Suppressor macrophage treated with lipopolysaccharide for 4 hours (primary cell): ENCODE results near the gene RHOC.

Source experiments
- DNase-seq: peaks from one replicate; pipeline ENCODE4 v3.0.0-alpha.2; 2020

The RHOC gene

DNA sequence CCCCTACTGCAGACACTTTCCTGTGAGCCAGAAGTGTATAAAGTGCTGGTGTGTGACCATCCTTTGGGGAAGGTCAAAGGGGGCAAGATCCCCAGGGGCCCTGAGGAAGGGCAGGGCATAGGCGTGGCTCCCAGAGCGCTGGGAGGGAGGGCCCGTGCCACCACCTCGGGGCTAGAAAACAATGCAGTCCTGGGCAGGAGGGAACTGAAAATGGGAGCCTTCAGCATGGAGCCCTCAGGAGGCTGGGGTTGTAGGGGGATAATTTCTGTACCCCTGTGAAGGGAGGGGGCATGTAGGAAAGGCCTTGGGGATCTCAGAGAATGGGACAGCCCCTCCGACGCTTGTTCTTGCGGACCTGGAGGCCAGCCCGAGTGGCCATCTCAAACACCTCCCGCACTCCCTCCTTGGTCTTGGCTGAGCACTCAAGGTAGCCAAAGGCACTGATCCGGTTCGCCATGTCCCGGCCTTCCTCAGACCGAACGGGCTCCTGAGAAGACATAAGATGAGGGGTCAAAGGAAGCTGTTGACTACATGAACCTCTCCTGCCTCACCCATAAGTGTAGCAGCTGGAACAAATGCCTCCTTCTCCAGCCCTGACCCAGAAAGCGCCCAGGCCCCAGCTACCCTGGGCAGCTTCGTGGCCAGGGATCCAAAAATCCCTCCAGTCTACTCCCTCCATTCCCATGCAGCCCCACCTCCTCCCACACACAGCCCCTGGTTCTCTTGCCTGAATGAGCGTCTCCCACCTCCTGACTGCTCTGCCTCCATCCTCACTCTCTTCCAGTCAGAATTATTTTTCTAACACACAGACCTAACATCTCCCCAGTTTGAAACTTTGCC is 5.5 kb downstream of the RHOC start:
- no peak for DNase-seq

DNA sequence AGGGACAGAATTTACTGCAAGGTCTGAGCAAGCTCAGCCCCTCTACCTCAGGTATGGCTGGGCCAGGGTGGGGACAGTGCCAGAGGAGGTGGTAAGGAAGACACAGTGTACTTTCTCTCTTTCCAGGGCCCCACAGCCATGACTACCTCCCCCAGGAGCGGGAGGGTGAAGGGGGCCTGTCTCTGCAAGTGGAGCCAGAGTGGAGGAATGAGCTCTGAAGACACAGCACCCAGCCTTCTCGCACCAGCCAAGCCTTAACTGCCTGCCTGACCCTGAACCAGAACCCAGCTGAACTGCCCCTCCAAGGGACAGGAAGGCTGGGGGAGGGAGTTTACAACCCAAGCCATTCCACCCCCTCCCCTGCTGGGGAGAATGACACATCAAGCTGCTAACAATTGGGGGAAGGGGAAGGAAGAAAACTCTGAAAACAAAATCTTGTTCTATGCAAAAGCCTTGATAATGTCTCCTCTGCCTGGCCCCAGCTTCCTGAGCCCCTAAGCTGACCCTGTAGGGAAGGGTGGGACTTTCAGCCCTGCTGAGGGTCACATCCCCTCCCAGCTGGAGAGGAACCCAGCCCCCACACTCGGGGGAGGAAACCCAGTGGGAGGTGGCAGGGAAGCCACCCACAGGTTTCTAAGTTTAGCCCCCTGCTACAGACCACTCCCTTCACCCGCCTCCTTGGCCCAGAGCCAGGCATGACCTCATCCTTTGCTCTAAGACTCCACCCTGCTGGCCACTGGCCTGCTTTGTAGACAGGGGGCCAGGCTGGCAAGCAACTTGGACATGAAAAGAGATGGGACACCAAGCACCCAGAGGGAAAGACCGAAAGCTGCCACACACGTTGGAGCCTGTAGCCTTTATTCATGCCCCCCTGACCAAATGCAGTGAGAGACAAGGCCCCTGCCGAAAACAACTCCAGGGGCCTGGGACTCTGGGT is 6.4 kb downstream of the RHOC start:
- peak; percentile 83 for DNase-seq

DNA sequence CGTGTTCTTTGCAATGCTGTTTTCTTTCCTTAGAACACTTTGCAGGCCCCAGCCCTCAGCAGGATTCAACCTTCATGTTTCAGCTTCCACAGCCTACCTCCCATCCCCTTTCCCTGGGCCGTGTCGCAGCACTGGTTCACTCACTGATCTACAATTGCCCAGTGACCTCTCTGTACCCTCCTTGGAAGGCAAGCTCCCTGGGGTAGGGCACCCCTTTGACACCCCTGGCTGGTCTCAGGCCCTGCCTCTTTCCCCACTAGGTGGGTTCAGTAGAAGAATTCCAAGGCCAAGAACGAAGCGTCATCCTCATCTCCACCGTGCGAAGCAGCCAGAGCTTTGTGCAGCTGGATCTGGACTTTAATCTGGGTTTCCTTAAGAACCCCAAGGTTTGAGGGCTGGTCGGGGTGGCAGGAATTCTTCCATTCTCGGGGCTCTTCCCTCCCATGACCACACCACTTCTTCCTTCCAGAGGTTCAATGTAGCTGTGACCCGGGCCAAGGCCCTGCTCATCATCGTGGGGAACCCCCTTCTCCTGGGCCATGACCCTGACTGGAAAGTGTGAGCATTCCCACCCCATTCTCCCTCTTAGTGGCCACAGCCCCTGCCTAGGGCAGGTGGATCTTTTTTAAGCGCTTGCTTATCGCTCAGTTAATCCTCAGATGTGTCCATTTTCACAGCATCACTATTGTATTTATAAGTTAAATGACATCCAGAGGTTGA is 7.3 kb downstream of the RHOC start:
- DNase-seq: no peak

DNA sequence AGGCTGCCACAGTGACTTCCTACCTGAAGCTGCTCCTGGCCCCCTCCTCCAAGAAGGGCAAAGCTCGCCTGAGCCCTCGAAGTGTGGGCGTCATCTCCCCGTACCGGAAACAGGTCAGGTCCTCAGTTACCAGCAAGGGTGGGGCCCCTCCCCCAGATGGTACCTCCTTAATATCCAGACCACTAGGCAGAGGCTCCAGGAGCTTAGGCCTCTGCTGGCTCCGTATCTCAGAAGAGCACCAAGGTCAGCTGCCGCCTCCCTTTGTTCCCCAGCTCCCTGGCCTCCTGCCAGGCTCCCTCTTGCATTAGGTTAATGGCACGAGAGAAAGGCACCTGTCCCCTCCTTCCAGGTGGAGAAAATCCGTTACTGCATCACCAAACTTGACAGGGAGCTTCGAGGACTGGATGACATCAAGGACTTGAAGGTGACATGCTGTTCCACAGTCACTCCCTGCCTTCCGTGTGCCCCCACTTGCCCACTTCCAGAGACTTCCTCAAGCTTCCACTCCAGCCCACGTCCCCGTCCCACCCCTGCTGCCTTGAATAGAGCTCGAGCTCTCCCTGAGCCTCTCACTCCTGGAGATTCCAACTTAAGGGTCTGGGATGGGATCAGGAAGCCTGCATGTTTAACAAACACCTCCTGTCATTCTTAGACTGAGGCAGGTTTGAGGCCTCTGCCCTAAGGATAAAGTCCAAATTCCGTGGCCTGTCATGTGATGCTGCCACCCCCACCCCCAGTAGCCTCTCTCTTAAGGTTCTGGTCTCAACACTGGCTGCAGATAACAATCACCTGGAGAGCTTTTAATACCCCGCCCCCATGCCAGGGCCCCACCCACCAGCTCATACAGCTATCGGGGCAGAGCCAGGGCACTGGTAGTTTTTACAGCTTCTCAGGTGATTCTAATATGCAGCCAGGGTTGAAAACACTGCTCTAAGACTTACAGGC is 8.3 kb downstream of the RHOC start:
- DNase-seq: no peak

DNA sequence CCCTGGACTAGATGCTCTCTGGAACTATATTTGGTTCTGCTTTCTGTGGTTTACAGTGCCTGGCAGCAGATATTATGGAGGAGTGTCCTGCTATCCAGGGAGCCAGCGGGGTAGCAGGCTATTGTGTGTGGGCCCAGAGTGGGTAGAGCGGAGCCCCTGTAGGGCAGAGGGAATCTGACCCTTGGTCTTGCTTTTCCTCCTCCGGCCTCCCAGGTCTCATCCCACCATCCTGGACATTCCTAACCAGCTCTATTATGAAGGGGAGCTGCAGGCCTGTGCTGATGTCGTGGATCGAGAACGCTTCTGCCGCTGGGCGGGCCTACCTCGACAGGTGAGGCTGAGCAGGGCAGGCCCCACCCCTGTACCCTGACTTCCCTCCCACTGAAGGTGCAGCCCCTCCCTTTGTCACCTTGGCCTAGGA is 9.1 kb downstream of the RHOC start:
- no peak for DNase-seq

DNA sequence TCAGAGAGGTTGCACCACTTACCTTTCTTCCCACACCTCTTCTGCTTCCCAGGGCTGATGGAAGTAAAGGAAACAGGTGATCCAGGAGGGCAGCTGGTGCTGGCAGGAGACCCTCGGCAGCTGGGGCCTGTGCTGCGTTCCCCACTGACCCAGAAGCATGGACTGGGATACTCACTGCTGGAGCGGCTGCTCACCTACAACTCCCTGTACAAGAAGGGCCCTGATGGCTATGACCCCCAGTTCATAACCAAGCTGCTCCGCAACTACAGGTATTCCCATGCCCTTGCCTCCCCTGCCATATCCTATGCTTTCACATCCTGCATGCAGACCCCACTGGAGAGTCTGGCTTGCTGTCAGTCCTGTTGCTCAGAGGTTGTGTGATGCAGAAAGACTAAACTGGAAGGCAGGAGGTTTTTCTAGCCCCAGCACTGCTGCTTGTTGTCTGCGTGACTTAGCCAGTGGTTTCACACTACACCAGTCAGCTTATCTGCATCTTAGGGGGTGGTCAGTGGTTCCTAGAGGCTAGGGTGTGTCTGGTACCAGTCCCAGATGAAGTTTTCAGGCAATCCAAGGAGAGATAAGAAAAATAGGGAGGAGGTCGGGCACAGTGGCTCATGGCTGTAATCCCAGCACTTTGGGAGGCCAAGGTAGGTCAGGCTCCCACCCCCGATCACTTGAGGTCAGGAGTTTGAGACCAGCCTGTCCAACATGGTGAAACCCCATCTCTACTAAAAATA is 10.2 kb downstream of the RHOC start:
- DNase-seq: no peak

DNA sequence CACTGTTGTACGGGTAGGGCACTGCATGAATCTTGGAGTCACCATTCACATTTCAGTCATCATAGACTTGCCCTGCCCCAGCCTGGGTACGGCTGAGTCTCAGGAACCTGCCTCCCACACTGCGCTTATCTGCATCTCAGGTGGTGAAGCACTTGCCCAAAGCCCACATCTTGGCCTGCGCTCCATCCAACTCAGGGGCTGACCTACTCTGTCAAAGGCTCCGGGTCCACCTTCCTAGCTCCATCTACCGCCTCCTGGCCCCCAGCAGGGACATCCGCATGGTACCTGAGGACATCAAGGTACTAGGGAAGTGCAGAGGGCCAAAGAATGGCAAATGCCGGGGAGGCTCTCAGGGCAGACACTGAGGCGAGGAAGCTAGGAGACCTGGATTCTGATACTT is 11.7 kb downstream of the RHOC start:
- DNase-seq: no peak

DNA sequence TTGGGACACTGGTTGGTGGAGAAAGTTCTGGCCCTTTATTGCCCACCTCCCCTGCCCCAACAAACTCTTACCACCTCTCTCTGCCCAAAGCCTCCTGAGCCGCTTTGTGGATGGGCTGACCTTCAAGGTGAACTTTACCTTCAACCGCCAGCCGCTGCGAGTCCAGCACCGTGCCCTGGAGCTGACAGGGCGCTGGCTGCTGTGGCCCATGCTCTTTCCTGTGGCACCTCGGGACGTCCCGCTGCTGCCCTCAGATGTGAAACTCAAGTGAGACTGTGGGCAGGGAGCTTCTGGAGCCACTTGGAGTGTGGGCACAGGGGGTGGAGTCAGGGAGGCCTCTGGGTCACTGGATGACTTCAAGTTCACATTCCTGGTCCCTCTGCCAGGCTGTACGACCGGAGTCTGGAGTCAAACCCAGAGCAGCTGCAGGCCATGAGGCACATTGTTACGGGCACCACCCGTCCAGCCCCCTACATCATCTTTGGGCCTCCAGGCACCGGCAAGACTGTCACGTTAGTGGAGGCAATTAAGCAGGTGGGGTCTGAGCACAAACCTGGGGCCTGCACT is 12.5 kb downstream of the RHOC start:
- DNase-seq: no peak

DNA sequence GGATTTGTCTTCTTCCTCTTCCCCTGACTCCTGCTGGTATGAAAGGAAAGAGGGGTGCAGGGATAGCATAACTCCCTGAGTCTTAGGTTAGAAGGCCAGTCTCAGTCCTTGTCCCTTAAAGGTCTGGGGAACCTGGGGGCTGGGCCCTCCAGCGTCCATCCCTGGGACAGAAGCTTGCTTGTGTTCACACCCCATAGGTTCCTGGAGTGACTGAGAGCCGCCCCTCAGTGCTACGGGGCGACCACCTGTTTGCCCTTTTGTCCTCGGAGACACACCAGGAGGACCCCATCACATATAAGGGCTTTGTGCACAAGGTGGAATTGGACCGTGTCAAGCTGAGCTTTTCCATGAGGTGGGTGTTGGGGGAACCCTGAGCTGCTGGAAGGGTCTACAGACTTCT is 13.1 kb downstream of the RHOC start:
- DNase-seq: no peak

DNA sequence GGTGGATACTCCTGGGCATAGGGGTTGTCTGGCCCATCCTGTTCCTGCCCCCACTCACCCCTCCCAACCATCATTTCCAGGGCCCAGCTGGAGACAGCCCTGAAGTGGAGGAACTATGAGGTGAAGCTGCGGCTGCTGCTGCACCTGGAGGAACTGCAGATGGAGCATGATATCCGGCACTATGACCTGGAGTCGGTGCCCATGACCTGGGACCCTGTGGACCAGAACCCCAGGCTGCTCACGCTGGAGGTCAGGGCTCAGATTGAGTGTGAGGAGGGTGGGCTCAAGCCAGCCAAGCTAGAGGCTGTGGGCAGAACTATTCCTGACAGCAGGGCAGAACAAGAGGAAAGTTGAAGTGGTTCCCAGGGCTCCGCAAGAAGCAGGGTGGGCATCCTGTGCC is 14.2 kb downstream of the RHOC start:
- DNase-seq: no peak

DNA sequence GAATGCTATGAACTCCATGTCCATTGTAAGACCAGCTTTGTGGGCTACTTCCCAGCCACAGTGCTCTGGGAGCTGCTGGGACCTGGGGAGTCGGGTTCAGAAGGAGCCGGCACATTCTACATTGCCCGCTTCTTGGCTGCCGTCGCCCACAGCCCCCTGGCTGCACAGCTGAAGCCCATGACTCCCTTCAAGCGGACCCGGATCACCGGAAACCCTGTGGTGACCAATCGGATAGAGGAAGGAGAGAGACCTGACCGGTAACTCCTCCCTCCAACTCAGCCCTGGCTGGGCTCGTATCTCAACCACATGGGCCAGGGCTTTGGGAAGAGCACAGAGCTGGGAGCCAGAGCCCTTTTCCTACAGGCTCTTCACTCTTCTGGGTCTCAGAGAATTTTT is 17.1 kb downstream of the RHOC start:
- DNase-seq: no peak

DNA sequence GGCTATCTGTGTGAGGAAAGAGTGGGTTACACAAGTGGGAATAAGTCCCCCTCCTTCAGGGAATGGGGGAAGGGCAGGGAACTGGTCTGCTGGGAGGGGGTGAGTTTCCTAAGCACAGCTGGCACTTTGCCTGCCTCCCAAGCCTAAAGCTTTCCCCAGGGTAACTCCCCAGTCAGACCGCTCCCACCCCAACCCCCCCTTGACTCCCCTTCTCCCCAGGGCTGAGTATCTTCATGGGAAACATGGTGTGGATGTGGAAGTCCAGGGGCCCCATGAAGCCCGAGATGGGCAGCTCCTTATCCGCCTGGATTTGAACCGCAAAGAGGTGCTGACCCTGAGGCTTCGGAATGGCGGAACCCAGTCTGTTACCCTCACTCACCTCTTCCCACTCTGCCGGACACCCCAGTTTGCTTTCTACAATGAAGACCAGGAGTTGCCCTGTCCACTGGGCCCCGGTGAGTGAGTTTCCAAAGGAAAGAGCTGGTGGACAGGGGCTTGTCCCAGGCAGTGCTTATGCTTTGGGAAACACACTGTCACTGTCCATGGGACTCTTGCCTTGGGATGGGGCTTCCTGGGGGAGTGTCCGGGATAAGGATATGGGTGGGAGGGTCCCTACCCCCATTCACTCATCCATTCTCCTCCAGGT is 17.6 kb downstream of the RHOC start:
- no peak for DNase-seq

DNA sequence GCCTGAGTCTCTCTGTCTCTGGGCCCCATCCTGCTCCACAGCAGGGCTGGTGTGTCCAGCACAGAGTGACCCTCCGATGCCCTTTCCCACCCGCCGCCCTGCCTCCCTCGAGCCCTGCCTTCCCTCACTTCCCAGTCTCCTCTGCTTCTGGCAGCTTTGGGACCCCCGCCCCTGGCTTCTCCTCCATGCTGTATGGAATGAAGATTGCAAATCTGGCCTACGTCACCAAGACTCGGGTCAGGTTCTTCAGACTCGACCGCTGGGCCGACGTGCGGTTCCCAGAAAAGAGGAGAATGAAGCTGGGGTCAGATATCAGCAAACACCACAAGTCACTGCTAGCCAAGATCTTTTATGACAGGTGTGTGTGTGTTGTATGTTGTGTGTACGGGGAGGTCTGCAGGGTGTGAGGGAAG is 18.1 kb downstream of the RHOC start:
- no peak for DNase-seq

DNA sequence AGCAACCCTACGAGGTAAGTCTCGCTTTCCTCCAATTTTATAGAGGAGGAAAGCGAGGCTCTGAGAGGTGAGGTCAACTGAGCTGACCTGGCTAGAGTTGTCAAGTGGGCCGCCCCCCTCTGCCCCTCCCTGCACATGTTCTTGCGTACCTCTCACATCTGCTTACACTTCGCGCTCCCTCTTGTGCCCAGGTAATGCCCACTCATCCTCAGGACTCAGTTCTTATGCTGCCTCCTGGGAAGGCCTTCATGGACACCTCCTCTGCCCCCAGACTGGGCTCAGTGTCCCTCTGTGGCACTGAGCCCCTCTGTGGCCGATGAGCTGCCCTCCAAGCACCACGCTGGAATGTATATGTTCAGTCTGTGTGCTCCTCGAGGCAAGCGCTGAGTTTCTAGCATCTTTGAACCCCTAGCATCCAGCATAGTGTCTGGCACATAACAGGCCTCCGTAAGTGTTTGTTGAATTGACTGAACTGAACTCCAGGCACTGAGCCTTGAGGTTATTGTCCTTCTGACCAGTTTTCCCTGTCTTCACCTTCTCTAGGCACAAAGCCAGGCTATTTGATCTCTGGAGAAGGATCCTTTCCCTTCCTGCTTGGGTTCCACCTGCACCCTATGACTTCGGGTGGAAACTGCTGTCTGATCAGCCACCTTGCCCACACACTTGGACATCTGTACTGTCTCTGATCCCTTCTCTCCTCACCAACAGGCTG is 19.0 kb downstream of the RHOC start:
- DNase-seq: no peak

DNA sequence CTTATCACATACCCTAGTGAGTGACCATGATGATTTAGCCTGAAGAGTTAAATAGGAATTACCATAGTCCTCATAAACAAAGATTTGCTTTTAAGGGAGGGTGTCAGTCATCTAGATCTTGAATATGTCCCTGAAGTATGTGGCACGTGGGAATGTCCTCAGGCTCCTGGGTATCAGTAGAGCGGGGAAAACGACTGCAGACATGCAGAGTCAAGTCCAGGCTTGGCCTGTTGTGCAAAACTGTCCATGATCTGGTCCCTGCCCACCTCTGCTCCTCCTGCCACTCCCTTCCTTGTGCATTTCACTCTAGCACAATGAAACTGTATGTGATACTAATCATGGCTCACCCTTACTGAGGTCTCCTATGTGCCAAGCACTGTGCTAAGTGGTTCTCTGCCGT is 19.6 kb downstream of the RHOC start:
- DNase-seq: no peak

DNA sequence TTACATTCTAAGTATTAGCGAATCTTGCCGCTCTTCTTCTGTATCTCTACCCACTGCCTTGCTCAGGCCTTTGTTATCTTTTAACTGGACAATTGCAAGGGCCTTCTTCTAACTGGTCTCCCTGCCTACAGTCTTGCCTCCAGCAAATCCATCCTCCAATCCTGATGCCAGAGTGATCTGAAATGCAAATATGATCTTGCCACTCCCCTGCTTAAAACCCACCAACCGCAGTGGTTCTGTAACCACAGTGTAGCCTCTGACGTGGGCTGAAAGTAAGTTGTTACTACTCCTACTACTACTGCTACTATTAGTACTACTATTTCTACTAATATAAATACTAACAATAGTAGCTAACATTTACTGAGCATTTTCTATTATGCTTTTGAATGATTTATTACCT is 20.1 kb downstream of the RHOC start:
- no peak for DNase-seq

DNA sequence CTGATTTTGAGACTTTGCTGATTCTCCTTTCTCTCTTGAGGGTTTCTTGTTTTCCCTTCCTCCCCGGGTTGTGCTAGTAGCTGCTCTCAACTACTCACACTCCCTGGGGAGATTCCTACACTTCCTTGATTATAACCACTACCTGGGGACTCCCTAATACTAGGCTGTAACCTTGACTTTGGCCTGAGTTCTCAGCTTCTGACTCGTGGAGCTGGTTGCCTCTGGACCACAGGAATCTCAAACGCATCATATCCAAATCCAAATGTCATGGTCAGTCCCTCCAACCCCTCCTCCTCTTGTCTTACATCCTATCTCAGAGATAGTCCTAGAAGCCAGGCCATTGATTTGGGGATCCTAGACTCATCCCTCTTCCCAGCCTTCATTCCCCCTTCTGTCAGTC is 20.5 kb downstream of the RHOC start:
- DNase-seq: no peak

DNA sequence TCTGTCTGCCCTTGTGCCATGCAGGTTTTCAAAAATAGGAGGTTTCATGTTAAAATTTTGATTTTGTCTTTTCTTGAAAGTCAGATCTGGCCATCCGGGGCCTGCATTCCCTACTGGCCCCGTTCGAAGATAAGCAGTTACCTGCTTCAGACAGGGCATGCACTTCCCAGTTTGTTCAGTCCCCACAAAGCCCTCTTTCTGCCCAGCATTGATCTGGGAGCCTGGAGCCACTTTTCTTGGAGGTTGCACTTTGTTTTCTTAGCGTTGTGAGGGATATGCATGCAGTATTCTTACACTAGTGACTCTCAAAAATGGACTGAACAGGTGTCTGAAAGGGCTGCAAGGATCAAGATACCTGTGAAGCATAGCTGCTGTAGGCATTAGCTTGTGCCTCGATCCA is 21.0 kb downstream of the RHOC start:
- DNase-seq: no peak

DNA sequence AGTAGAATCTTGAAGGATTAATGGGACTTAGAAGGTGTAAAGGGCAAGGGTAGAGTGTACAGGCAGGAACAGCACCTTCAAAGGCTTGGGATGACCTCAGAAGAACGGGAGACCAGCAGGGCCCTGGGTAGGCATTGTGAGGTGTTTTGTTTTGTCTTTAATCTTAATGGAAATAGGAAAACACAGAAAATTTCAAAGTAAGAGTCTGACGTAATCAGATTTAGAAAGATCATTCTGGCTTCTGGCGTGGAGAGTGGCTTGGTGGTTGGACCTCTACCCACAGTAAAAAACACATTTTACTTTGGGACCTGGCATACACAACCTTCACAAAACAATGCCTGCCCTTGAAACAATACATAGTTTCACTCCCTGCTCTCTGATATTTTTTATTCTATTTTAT is 28.3 kb downstream of the RHOC start:
- no peak for DNase-seq

DNA sequence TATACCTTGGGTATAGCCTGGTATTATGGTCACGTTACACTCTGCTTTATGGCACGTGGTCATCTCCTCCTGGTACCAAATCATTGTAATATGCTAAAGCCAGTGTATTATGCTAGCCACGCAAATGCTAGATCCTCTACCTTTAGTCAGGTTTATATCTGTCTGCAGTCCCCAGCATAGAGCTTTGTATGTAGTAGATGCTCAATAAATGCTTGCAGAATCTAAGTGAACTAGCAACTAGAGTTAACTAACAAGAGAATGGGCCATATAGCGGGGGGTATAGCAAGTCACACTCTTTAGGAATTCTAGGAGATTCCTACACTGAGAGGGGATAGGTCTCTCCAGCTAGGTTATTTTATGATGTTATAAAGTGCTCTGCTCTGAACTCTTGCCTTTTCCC is 29.4 kb downstream of the RHOC start:
- DNase-seq: no peak
